ENCODE measurements around the gene IBTK. TPM values are rescaled to one million over a fixed set of nuclear protein-coding genes. Genes with fewer than 3 reads are reported as not detected.
A peak's percentile ranks its signal among the peaks of the same experiment; 100 is the strongest.
"Not testable (repeated sequence)": the region's sequence is repeated elsewhere in the genome, so short reads cannot be mapped to it uniquely, and the experiment has no call there.

Gene IBTK
- total RNA-seq, 1 experiment from 2014 or later = 41.5 TPM

- DNase-seq (ENCODE audit: low read depth) = no peak
These were observed 68.8 kb downstream of the IBTK start for GRCh38 chr6:82178759-82179112.

- DNase-seq (ENCODE audit: low read depth) = peak; percentile 24
These were observed 69.3 kb downstream of the IBTK start for GRCh38 chr6:82178077-82178758.

- DNase-seq (ENCODE audit: low read depth) = no peak
These were observed 70.9 kb downstream of the IBTK start for GRCh38 chr6:82176616-82177015.

GRCh38 chr6:82172594-82172993 lies 75.0 kb downstream of the IBTK start:
- no peak for DNase-seq (ENCODE audit: low read depth)

GRCh38 chr6:82169138-82169876 lies 78.2 kb downstream of the IBTK start:
- no peak for DNase-seq (ENCODE audit: low read depth)

- no peak for DNase-seq (ENCODE audit: low read depth)
These were observed 81.1 kb downstream of the IBTK start for GRCh38 chr6:82166493-82166892.

- DNase-seq (ENCODE audit: low read depth) = no peak
These were observed 87.1 kb downstream of the IBTK start for GRCh38 chr6:82160255-82160990.

GRCh38 chr6:82152786-82153185 lies 94.8 kb downstream of the IBTK start:
- not testable (repeated sequence) for DNase-seq (ENCODE audit: low read depth)

- not testable (repeated sequence) for DNase-seq (ENCODE audit: low read depth)
These were observed 96.4 kb downstream of the IBTK start for GRCh38 chr6:82151147-82151546.

GRCh38 chr6:82145926-82146452 lies 101.6 kb downstream of the IBTK start:
- peak; percentile 23 for DNase-seq (ENCODE audit: low read depth)

- DNase-seq (ENCODE audit: low read depth) = peak; percentile 94
These were observed 102.6 kb downstream of the IBTK start for GRCh38 chr6:82144852-82145340.

- DNase-seq (ENCODE audit: low read depth) = peak; percentile 95
These were observed 103.3 kb downstream of the IBTK start for GRCh38 chr6:82144007-82144851.

GRCh38 chr6:82143041-82143481 lies 104.5 kb downstream of the IBTK start:
- DNase-seq (ENCODE audit: low read depth) = peak; percentile 19

- DNase-seq (ENCODE audit: low read depth) = no peak
These were observed 105.0 kb downstream of the IBTK start for GRCh38 chr6:82142524-82142923.

- no peak for DNase-seq (ENCODE audit: low read depth)
These were observed 109.3 kb downstream of the IBTK start for GRCh38 chr6:82138075-82138791.

GRCh38 chr6:82131441-82131840 lies 116.1 kb downstream of the IBTK start:
- no peak for DNase-seq (ENCODE audit: low read depth)

- DNase-seq (ENCODE audit: low read depth) = no peak
These were observed 117.7 kb downstream of the IBTK start for GRCh38 chr6:82129797-82130196.

GRCh38 chr6:82128973-82129372 lies 118.6 kb downstream of the IBTK start:
- DNase-seq (ENCODE audit: low read depth) = not testable (repeated sequence)

GRCh38 chr6:82123632-82124031 lies 123.9 kb downstream of the IBTK start:
- no peak for DNase-seq (ENCODE audit: low read depth)
